H1 (cell line): ENCODE data around the gene SPEM3. TPM values are rescaled to one million over a fixed set of nuclear protein-coding genes. Genes with fewer than 3 reads are reported as not detected.

ENCODE experiments used
- CTCF ChIA-PET: fragments of 300-600 bp; sonication (Branson Sonifier 250); formaldehyde crosslinking; loops from one replicate; lab custom pipeline; 2021; ENCODE audit not compliant: partially characterized antibody; lab: Charles Lee
- POLR2A ChIA-PET: fragments of 300-600 bp; sonication (Branson Sonifier 250); formaldehyde crosslinking; loops from one replicate; lab custom pipeline; 2021; ENCODE audit warnings: inconsistent platforms; ENCODE audit not compliant: partially characterized antibody; lab: Charles Lee
- DNase-seq, 2 experiments: peaks; one replicate each; pipeline versions ENCODE4 v3.0.0 to v3.0.0-alpha.2; 2010 to 2022; ENCODE audit warnings: low spot score in 2 of 2, low read depth in 1 of 2, mixed read lengths in 1 of 2
- FAIRE-seq: peaks from 2 replicates; lab custom pipeline; 2011; peaks lifted over from hg19 to GRCh38; lab: Jason Lieb, UNC
- H2AFZ ChIP-seq: 2 replicates; pipeline ENCODE4 v1.8.1; 2012; ENCODE audit warnings: low read length, inconsistent platforms
- H2AK5ac ChIP-seq: 2 replicates; pipeline ENCODE4 v1.6.1; 2013; ENCODE audit warnings: low read depth, low read length
- H2BK120ac ChIP-seq: replicated peaks from 2 replicates; pipeline ENCODE3; 2013; ENCODE audit warnings: low read depth, low read length, inconsistent platforms
- H2BK12ac ChIP-seq: 2 replicates; pipeline ENCODE4 v1.6.1; 2013; ENCODE audit warnings: low read depth, low read length
- H2BK15ac ChIP-seq: 2 replicates; pipeline ENCODE4 v1.6.1; 2013; ENCODE audit warnings: low read length
- H2BK20ac ChIP-seq: 2 replicates; pipeline ENCODE4 v1.6.1; 2013; ENCODE audit warnings: low read length
- H2BK5ac ChIP-seq: 2 replicates; pipeline ENCODE4 v1.6.1; 2013; ENCODE audit warnings: low read depth, low read length
- H3K14ac ChIP-seq: 2 replicates; pipeline ENCODE4 v1.6.1; 2013; ENCODE audit warnings: inconsistent platforms; ENCODE audit not compliant: insufficient read length
- H3K18ac ChIP-seq: 2 replicates; pipeline ENCODE4 v1.6.1; 2013; ENCODE audit warnings: low read length; ENCODE audit errors: extremely low read depth
- H3K23ac ChIP-seq: 2 replicates; pipeline ENCODE4 v1.6.1; 2013; ENCODE audit warnings: inconsistent platforms; ENCODE audit not compliant: insufficient read length
- H3K23me2 ChIP-seq: 2 replicates; pipeline ENCODE4 v1.6.1; 2013; ENCODE audit warnings: low read depth, low read length
- H3K27ac ChIP-seq: 2 replicates; pipeline ENCODE4 v1.6.1; 2011; ENCODE audit warnings: low read depth, low read length, inconsistent platforms
- H3K27me3 ChIP-seq, 4 experiments: replicated peaks in 1 of 4; 1 replicate in 1 of 4; 2 replicates in 3 of 4; pipeline versions ENCODE4 v1.6.1 to v1.8.1; 2011 to 2013; ENCODE audit warnings: low read length in 3 of 4, mild to moderate bottlenecking in 3 of 4, inconsistent platforms in 2 of 4, mixed read lengths in 2 of 4, moderate library complexity in 1 of 4; ENCODE audit not compliant: control insufficient read depth in 3 of 4, insufficient read depth in 3 of 4; ENCODE audit errors: extremely low read depth in 1 of 4
- H3K36me3 ChIP-seq, 4 experiments: 2 replicates each; pipeline versions ENCODE4 v1.6.1 to v1.8.1; 2011 to 2013; ENCODE audit warnings: mild to moderate bottlenecking in 4 of 4, low read length in 3 of 4, moderate library complexity in 2 of 4, control low read depth in 1 of 4, inconsistent platforms in 1 of 4; ENCODE audit not compliant: insufficient read depth in 4 of 4, control insufficient read depth in 2 of 4
- H3K4ac ChIP-seq: replicated peaks from 2 replicates; pipeline ENCODE3; 2013; ENCODE audit warnings: low read length, low read depth, mixed read lengths, inconsistent platforms; ENCODE audit not compliant: insufficient read length
- H3K4me1 ChIP-seq, 4 experiments: replicated peaks in 1 of 4; 1 replicate in 1 of 4; 2 replicates in 3 of 4; pipeline versions ENCODE4 v1.6.1 to v1.8.1; 2011 to 2013; ENCODE audit warnings: low read length in 3 of 4, inconsistent platforms in 2 of 4, mixed read lengths in 1 of 4; ENCODE audit not compliant: insufficient read depth in 4 of 4, control insufficient read depth in 3 of 4
- H3K4me2 ChIP-seq, 2 experiments: 2 replicates each; pipeline versions ENCODE4 v1.6.1 to v1.8.1; 2011 to 2013; ENCODE audit warnings: low read depth in 2 of 2, low read length in 2 of 2, control low read depth in 1 of 2, inconsistent platforms in 1 of 2, mild to moderate bottlenecking in 1 of 2; ENCODE audit not compliant: insufficient read depth in 1 of 2
- H3K4me3 ChIP-seq, 4 experiments: fragments of 200-600, 300-600 bp in 1 of 4; sonication (generic), shearing (Covaris generic), sonication (Bioruptor Twin) in 1 of 4; 2 replicates each; pipeline versions ENCODE4 v1.5.1 to v1.8.1; 2011 to 2016; ENCODE audit warnings: low read length in 4 of 4, low read depth in 3 of 4, control low read depth in 2 of 4, inconsistent platforms in 2 of 4, mild to moderate bottlenecking in 2 of 4, mixed read lengths in 1 of 4, moderate library complexity in 1 of 4; ENCODE audit not compliant: insufficient read depth in 2 of 4; ENCODE audit errors: extremely low read depth in 1 of 4
- H3K56ac ChIP-seq: replicated peaks from 2 replicates; pipeline ENCODE3; 2013; ENCODE audit warnings: low read depth, mild to moderate bottlenecking, mixed read lengths, low read length, inconsistent platforms; ENCODE audit not compliant: insufficient read length
- H3K79me1 ChIP-seq: 2 replicates; pipeline ENCODE4 v1.6.1; 2013; ENCODE audit warnings: low read depth, low read length, control low read depth
- H3K79me2 ChIP-seq, 2 experiments: 2 replicates each; pipeline versions ENCODE4 v1.6.1 to v1.8.1; 2012 to 2013; ENCODE audit warnings: low read length in 2 of 2, mild to moderate bottlenecking in 2 of 2, inconsistent platforms in 1 of 2; ENCODE audit not compliant: insufficient read depth in 2 of 2, control insufficient read depth in 1 of 2
- H3K9ac ChIP-seq, 4 experiments: replicated peaks in 1 of 4; 1 replicate in 1 of 4; 2 replicates in 3 of 4; pipeline versions ENCODE4 v1.6.1 to v1.8.1; 2011 to 2013; ENCODE audit warnings: low read depth in 3 of 4, low read length in 3 of 4, control low read depth in 2 of 4, mild to moderate bottlenecking in 2 of 4, moderate library complexity in 2 of 4, inconsistent platforms in 1 of 4; ENCODE audit errors: extremely low read depth in 1 of 4
- H3K9me3 ChIP-seq, 2 experiments: 2 replicates each; pipeline versions ENCODE4 v1.6.1 to v1.8.1; 2012 to 2013; ENCODE audit warnings: mild to moderate bottlenecking in 2 of 2, moderate library complexity in 2 of 2, control low read depth in 1 of 2, inconsistent platforms in 1 of 2, low read depth in 1 of 2, low read length in 1 of 2, mixed read lengths in 1 of 2; ENCODE audit not compliant: insufficient read depth in 2 of 2
- H4K20me1 ChIP-seq, 2 experiments: replicated peaks in 1 of 2; 2 replicates each; pipeline versions ENCODE3 to v1.8.1; 2011 to 2013; ENCODE audit warnings: inconsistent platforms in 2 of 2, low read length in 2 of 2, mild to moderate bottlenecking in 1 of 2; ENCODE audit not compliant: insufficient read depth in 2 of 2, control insufficient read depth in 1 of 2
- H4K5ac ChIP-seq: 2 replicates; pipeline ENCODE4 v1.6.1; 2013; ENCODE audit warnings: low read length, low read depth, mixed read lengths, inconsistent platforms; ENCODE audit not compliant: insufficient read length
- H4K8ac ChIP-seq: 2 replicates; pipeline ENCODE4 v1.8.0; 2013; ENCODE audit warnings: mild to moderate bottlenecking, moderate library complexity, low read length, inconsistent platforms; ENCODE audit not compliant: insufficient read depth; ENCODE audit errors: extremely low read depth
- H4K91ac ChIP-seq: replicated peaks from 2 replicates; pipeline ENCODE3; 2013; ENCODE audit warnings: low read length, mixed read lengths, inconsistent platforms; ENCODE audit not compliant: insufficient read length
- ATF2 ChIP-seq: IDR thresholded peaks from 2 replicates; pipeline ENCODE4 v1.6.1; 2012; ENCODE audit warnings: low read length, inconsistent platforms
- CBX8 ChIP-seq: fragments of 300-800, 300-1000 bp; sonication (generic); IDR thresholded peaks from 2 replicates; pipeline ENCODE4 v1.7.1; 2016; ENCODE audit warnings: low read depth, low read length, borderline replicate concordance
- CTBP2 ChIP-seq: IDR thresholded peaks from 2 replicates; pipeline ENCODE4 v1.7.0; 2011; ENCODE audit warnings: borderline replicate concordance, mild to moderate bottlenecking, moderate library complexity, mixed read lengths, low read length; ENCODE audit not compliant: insufficient read depth, insufficient read length
- JUN ChIP-seq: IDR thresholded peaks from 2 replicates; pipeline ENCODE4 v1.6.1; 2011; ENCODE audit warnings: low read depth, mild to moderate bottlenecking, improper control_type of control experiment, low read length
- NANOG ChIP-seq: IDR thresholded peaks from 2 replicates; pipeline ENCODE4 v1.6.1; 2011; ENCODE audit warnings: low read length, low read depth, mild to moderate bottlenecking, inconsistent platforms; ENCODE audit not compliant: insufficient read depth, poor library complexity, severe bottlenecking
- NRF1 ChIP-seq: IDR thresholded peaks from 2 replicates; pipeline ENCODE4 v1.6.1; 2011; ENCODE audit warnings: mild to moderate bottlenecking, low read depth, low read length, improper control_type of control experiment
- PHF8 ChIP-seq: fragments of 200-600 bp; sonication (generic); conservative IDR thresholded peaks from 2 replicates; pipeline ENCODE4 v1.7.1; 2012; ENCODE audit warnings: low read depth, mild to moderate bottlenecking, inconsistent platforms, low read length, moderate library complexity
- POLR2A ChIP-seq, 2 experiments: IDR thresholded peaks; 1 replicate in 1 of 2; 2 replicates in 1 of 2; pipeline ENCODE4 v1.6.1; 2011; ENCODE audit warnings: low read depth in 2 of 2, low read length in 2 of 2, mild to moderate bottlenecking in 2 of 2; ENCODE audit errors: control extremely low read depth in 1 of 2
- SAP30 ChIP-seq: fragments of 300-600 bp; sonication (generic); IDR thresholded peaks from 2 replicates; pipeline ENCODE4 v1.7.1; 2012; ENCODE audit warnings: low read length, moderate library complexity, mild to moderate bottlenecking, inconsistent platforms; ENCODE audit not compliant: insufficient read depth, insufficient replicate concordance
- SIRT6 ChIP-seq: IDR thresholded peaks from one replicate; pipeline ENCODE4 v1.7.1; 2012; ENCODE audit warnings: low read length, inconsistent platforms
- SRF ChIP-seq: IDR thresholded peaks from 2 replicates; pipeline ENCODE4 v1.6.1; 2011; ENCODE audit warnings: mild to moderate bottlenecking, low read depth, low read length, moderate library complexity
- WGBS, 2 experiments: shearing (Covaris generic) in 1 of 2; methylation state at CpG; one replicate each; pipeline versions ENCODE4 v1.1.6 to v1.1.7; 2013 to 2015; ENCODE audit warnings: low lambda C conversion rate in 2 of 2, mixed read lengths in 2 of 2, inconsistent platforms in 1 of 2, low coverage in 1 of 2, missing lambda C conversion rate in 1 of 2; ENCODE audit not compliant: insufficient replicate concordance in 2 of 2, insufficient coverage in 1 of 2, insufficient read length in 1 of 2; ENCODE audit errors: extremely low coverage in 1 of 2, missing lambda C conversion rate in 1 of 2; 5-methylcytosine and 5-hydroxymethylcytosine counted together
- polyA plus RNA-seq, 7 experiments: library from polyadenylated mRNA; depleted of rRNA in 3 of 7; stranded (reverse) in 5 of 7; unstranded in 2 of 7; fragments of >200 nt in 5 of 7; fragments of 200-250 nt in 2 of 7; gene quantifications; 1 replicate in 5 of 7; 2 replicates in 1 of 7; 4 replicates in 1 of 7; pipeline versions ENCODE4 v1.2.1 to v1.2.3, GENCODE V29; 2011 to 2013; ENCODE audit warnings: missing spikeins in 2 of 7, mixed read lengths in 2 of 7
- total RNA-seq: library from RNA; stranded (reverse); fragmentation: NEBNext Ultra II Directional; extraction: Animal tissue kit (Norgen Biotek cat#: 25700); gene quantifications from 2 replicates; pipeline ENCODE4 v1.2.1, GENCODE V29; 2021

SPEM3 gene
- total and polyA plus RNA-seq, 2 of the 8 experiments (the other 6 are each of a cell fraction or from before 2014, with no cell fraction given): 0.02 TPM; not detected in 1

DNA sequence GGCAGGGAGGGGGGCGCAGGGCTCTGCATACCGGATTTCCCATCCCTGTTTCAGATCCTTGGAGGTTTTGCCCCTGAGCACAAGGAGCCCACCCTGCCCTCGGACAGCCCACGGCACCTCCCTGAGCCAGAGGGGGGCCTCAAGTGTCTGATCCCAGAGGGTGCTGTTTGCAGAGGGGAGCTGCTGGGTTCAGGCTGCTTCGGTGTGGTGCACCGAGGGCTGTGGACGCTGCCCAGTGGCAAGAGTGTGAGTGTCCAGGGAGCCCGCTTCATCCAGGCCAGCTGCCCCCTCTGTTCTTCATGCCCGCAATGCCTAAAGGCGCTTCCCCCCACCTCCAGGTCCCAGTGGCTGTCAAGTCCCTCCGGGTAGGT, 45.3 kb upstream of the SPEM3 start:
- Histone ChIP-seq H3K79me1 (peaks cover 3% of the 10 kb centered on the region; the same call in 1 of the 2 replicates), H3K14ac (no peak overlapping the region), H2BK15ac (peak overlapping the region; percentile 96; the same call in 1 of the 2 replicates), H3K18ac (no peak overlapping the region), H2BK120ac (no peak overlapping the region), H3K4me2 (peak overlapping the region; percentile 78), H3K27ac (no peak overlapping the region), H2BK20ac (no peak overlapping the region), H3K4me1 (peaks cover 0 to 17% (median 10%) of the 10 kb centered on the region in 4 experiments; a peak in 6 of 7 replicates), H3K23ac (no peak overlapping the region), H2BK12ac (no peak overlapping the region; the same call in 1 of the 2 replicates), H3K79me2 (no peaks in the 10 kb centered on the region), H3K36me3 (peaks cover 0 to 2% (median 0%) of the 10 kb centered on the region in 4 experiments; a peak in 1 of 8 replicates), H3K9ac (no peak overlapping the region), H4K20me1 (peaks cover 0 to 10% of the 10 kb centered on the region in 2 experiments), H2AK5ac (no peak overlapping the region), H2BK5ac (no peak overlapping the region), H3K23me2 (peaks cover 12% of the 10 kb centered on the region; the same call in 1 of the 2 replicates), H4K8ac (peak overlapping the region; percentile 45; the same call in 1 of the 2 replicates), H4K5ac (no peak overlapping the region), H2AFZ (no peak overlapping the region)
- no peak for FAIRE-seq
- ChIA-PET CTCF (interaction anchor here (0.8 to 4.0 kb wide), 8 partner anchors 10 to 119 kb away, joined by 3 to 21 read pairs (median 7); partner anchors contain the start of genes PLSCR3 and TMEM95), POLR2A (interaction anchor here (0.7 to 3.7 kb wide), 12 partner anchors 10 to 100 kb away, joined by 3 to 16 read pairs (median 4); partner anchors contain the start of genes PLSCR3 and ZBTB4)
- DNase-seq: no peak
- TF ChIP-seq POLR2A (IDR thresholded peaks at IDR 0.05; ENCODE audit: control extremely low read depth in 1 of 2, low read depth in 2 of 2, low read length in 2 of 2) (no peak), CTBP2 (no peak), SRF (no peak), SIRT6 (no peak), NANOG (no peak), CBX8 (no peak), ATF2 (no peak), SAP30 (no peak), NRF1 (no peak), JUN (no peak), PHF8 (no peak)
- TF ChIP-seq, all 59 proteins: peak for 0
- Histone ChIP-seq H3K9me3 (peaks cover 0 to 7% of the 10 kb centered on the region in 2 experiments; a peak in 1 of 4 replicates), H3K4ac (peak overlapping the region; percentile 27), H3K27me3 (peaks cover 0 to 39% (median 29%) of the 10 kb centered on the region in 4 experiments; a peak in 6 of 7 replicates), H3K56ac (no peak overlapping the region), H4K91ac (no peak overlapping the region), H3K4me3 (peak overlapping the region in 1 of 4 experiments; percentile 60; a peak in 4 of 8 replicates)
- 95% methylated on average over 9 of the region's 11 CpGs; no CpG with 5 or more reads in 1 of the 2 experiments for WGBS, 2 experiments
